Subcutaneous adipose tissue (tissue), 4 donors: Measurements from ENCODE around the gene MEF2A. TPM values are rescaled to one million over a fixed set of nuclear protein-coding genes. Genes with fewer than 3 reads are reported as not detected.

ENCODE experiments used
- total RNA-seq, 4 donors: library from RNA; depleted of rRNA; stranded (reverse); fragments of >200 nt; gene quantifications; one replicate each; pipeline ENCODE4 v1.1.0, GENCODE V29; 2016
- TF ChIP-seq, protein P1 (sequence below): fragments of 450-650 bp; IDR thresholded peaks from one replicate; pipeline ENCODE4 v1.5.1; 2016; ENCODE audit warnings: low read depth, mild to moderate bottlenecking, control low read depth, antibody characterized with exemption, moderate library complexity

The MEF2A gene
- total RNA-seq, 4 donors from 2014 or later, result 58.6 to 103 (median 71.0) TPM

DNA sequence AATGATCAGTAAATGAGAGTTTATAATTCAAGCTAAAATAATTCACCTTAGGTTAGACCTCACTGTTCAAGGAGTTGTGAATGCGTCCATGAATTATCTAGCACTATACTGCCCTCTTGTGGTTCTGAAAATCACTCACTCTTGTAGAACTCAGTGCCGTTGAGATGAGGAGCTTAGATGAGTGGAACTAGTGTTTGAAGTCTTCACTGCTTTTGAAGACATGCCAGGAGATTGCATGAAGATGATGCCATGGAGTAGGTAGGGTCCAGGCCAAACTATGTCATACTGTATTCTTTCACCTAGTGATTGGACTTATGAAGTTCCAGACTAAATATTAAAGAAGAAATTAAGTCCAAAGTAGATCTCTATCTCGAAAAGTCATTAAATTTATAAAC is 138.7 kb downstream of the MEF2A start:
- TF ChIP-seq, protein P1, sequence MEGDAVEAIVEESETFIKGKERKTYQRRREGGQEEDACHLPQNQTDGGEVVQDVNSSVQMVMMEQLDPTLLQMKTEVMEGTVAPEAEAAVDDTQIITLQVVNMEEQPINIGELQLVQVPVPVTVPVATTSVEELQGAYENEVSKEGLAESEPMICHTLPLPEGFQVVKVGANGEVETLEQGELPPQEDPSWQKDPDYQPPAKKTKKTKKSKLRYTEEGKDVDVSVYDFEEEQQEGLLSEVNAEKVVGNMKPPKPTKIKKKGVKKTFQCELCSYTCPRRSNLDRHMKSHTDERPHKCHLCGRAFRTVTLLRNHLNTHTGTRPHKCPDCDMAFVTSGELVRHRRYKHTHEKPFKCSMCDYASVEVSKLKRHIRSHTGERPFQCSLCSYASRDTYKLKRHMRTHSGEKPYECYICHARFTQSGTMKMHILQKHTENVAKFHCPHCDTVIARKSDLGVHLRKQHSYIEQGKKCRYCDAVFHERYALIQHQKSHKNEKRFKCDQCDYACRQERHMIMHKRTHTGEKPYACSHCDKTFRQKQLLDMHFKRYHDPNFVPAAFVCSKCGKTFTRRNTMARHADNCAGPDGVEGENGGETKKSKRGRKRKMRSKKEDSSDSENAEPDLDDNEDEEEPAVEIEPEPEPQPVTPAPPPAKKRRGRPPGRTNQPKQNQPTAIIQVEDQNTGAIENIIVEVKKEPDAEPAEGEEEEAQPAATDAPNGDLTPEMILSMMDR, result no peak

DNA sequence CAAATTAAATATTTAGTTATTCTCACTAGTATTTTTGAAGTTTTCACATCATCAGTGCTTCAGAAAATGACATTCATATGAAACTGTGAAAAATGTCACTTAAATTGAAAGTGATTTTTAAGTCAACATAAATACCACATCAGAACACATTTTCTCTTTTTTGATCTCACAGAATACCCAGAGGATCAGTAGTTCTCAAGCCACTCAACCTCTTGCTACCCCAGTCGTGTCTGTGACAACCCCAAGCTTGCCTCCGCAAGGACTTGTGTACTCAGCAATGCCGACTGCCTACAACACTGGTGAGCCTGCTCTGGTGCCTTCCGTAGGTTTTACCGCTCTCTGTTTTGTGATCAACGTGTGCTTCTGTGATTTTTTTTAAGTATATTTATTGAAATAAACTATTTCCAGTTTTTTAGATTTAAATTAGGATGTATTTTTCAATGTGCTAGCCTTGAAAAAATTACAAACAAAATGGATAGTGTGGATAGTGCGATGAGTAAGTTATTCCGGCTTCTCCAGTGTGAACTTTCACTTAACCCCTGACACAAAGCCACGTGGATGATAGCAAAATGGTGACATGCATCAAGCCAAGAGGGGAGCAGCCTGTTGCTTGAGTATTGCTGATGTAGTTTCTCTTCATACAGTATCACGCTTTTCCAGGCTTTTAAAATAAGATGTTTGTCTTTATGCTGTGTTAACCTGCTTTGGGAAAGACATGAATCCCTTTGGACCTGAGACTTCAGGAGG is 140.9 kb downstream of the MEF2A start:
- TF ChIP-seq, protein P1, result no peak

DNA sequence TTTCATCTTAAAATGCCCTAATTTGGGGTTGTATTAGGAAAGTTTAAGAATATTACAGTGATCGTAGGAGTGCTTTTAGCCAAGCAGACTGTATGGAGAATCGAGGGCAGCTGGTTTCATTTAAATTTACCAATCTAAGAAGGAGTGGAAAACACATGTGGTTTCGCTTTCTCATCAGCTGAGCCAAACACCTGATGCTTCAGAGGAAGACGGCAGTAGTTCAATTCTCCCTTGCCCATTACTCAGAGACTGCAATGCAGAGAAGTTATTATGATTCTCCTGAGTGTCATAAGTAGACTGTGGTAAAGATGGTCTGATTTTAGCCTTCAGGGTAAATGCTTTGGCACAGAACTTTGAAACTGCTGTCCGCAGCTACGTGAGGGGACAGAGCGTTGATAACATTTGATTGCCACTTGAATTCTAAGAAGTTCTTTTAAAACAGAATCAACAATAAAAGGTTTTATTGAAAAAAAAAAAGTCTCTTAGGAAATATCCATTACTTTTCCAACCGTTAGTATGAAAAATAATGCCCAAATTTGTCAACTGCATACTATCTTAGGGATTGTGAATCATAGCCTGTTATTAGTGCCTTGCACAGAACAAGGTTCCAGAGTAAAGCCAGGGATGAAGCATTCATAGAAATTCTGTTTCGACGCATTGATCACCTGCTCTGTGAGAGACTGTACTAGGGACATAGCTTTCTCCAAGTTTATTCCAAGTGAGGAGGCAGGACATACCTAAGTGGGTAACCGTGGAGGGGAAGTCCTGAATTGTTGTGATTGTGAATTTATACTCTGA is 141.9 kb downstream of the MEF2A start:
- TF ChIP-seq, protein P1, result no peak

DNA sequence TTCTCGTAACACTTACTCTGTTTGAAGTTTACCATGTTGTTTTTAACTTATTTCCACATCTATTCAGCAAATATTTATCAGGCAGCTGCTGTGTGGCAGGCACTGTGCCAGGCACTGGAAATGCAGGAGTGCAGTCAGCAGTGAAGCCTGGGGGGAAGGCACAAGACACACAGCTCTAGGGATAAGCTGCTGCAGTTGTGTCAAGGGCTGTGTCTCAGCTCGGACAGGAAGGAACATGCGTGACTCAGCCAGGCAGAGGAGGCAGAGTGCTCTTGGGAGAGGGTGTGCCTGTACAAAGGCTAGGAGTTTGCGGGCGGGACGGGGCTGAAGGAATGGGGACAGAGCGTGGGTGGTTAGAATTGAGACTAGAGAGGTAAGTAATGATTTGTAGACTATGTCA is 142.8 kb downstream of the MEF2A start:
- TF ChIP-seq, protein P1, result no peak

DNA sequence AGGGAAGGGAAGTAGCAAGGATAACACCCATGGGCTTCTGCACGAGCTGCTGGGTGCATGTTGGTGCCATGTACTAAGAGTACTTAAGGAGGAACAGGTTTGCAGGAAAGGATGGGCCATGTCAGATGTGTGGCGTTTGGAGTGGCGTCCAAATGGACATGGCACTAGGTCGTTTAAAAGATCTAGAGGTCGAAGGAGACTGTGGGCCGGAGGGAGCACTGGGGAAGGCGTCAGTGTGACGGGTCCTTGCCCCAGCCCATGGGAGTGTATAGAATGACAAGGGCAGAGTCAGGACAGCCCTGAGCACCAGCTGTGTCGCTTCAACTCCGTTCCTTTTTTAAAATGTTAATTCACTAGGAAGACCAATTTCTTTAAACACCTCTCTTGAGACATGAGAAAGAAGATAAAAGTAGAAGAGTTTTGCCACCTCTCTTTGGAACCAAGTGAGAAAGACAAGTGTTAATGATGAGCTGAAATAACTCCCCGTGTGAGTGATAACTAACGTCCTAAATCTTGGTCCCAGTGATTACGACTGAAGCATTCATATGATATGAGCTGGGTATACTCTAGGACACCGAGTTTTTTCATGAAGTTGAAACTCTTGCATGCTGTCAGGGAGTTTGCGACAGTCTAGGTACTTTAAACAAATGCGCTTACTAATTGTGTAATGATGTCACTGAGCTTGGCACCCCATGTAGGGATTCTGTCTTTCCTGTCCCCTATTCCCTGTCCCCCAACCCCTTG is 143.6 kb downstream of the MEF2A start:
- TF ChIP-seq, protein P1, result no peak

DNA sequence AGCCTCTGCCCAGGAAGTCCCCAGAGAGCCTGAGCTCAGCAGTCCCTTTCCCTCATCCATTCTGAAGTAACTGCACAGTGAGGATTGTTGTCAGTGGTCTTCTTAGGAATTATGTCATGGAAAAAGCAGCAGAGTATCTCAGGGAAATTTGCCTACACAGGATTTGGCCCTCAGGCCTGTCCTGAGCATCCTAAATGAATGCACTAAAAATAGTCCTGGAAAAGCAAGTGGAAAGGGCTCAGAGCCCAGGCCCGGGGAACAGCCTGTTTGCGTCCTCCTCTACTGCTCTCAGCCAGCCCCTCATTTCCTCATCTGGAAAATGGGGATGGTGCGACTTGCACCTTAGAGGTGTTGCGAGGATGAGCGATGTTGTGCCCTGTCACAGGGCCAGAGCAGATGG is 145.8 kb downstream of the MEF2A start:
- TF ChIP-seq, protein P1, result no peak

DNA sequence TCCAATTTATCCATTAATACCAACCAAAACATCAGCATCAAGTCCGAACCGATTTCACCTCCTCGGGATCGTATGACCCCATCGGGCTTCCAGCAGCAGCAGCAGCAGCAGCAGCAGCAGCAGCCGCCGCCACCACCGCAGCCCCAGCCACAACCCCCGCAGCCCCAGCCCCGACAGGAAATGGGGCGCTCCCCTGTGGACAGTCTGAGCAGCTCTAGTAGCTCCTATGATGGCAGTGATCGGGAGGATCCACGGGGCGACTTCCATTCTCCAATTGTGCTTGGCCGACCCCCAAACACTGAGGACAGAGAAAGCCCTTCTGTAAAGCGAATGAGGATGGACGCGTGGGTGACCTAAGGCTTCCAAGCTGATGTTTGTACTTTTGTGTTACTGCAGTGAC is 146.6 kb downstream of the MEF2A start:
- TF ChIP-seq, protein P1, result no peak
